Activated CD8-positive, alpha-beta memory T cell treated with anti-CD3 and anti-CD28 coated beads for 48 hours (primary cell): ENCODE measurements around the gene RDH5.
"Not testable (repeated sequence)": the region's sequence is repeated elsewhere in the genome, so short reads cannot be mapped to it uniquely, and the experiment has no call there.

ENCODE experiments used
- DNase-seq, 3 experiments: peaks; one replicate each; pipeline ENCODE4 v3.0.0-alpha.2; 2020; ENCODE audit warnings: low read depth in 2 of 3, low spot score in 2 of 3

Gene RDH5

GRCh38 chr12:55744340-55745030 lies 24.3 kb downstream of the RDH5 start:
- no peak for DNase-seq

- DNase-seq, result no peak
Measured at GRCh38 chr12:55745361-55746173, 25.4 kb downstream of the RDH5 start.

GRCh38 chr12:55746174-55746912 lies 26.1 kb downstream of the RDH5 start:
- DNase-seq, result no peak

GRCh38 chr12:55746913-55747231 lies 26.7 kb downstream of the RDH5 start:
- no peak for DNase-seq

GRCh38 chr12:55748230-55748993 lies 28.2 kb downstream of the RDH5 start:
- no peak for DNase-seq

- DNase-seq, result no peak
Measured at GRCh38 chr12:55755246-55755645, 35.1 kb downstream of the RDH5 start.

GRCh38 chr12:55757701-55758100 lies 37.5 kb downstream of the RDH5 start:
- no peak for DNase-seq

GRCh38 chr12:55758575-55758974 lies 38.4 kb downstream of the RDH5 start:
- DNase-seq, result not testable (repeated sequence)

- peak in 1 of 3 experiments; percentile 25 for DNase-seq
Measured at GRCh38 chr12:55760663-55761062, 40.5 kb downstream of the RDH5 start.

- DNase-seq, result no peak
Measured at GRCh38 chr12:55762646-55763045, 42.5 kb downstream of the RDH5 start.

- no peak for DNase-seq
Measured at GRCh38 chr12:55765736-55766290, 45.6 kb downstream of the RDH5 start.

- DNase-seq, result no peak
Measured at GRCh38 chr12:55767156-55767555, 47.0 kb downstream of the RDH5 start.

- DNase-seq, result no peak
Measured at GRCh38 chr12:55771736-55772135, 51.5 kb downstream of the RDH5 start.
